ENCODE data around the gene CDH23.
A peak's percentile ranks its signal among the peaks of the same experiment; 100 is the strongest.

The CDH23 gene

GRCh38 chr10:71831646-71832552 is 435.2 kb downstream of the CDH23 start:
- DNase-seq (ENCODE audit: low spot score), result no peak

- DNase-seq (ENCODE audit: low spot score), result no peak
These were observed 436.2 kb downstream of the CDH23 start for GRCh38 chr10:71832967-71833366.

- DNase-seq (ENCODE audit: low spot score), result no peak
These were observed 437.0 kb downstream of the CDH23 start for GRCh38 chr10:71833451-71834342.

GRCh38 chr10:71834343-71834674 is 437.6 kb downstream of the CDH23 start:
- DNase-seq (ENCODE audit: low spot score), result no peak

GRCh38 chr10:71835671-71836595 is 439.2 kb downstream of the CDH23 start:
- peak; percentile 59 for DNase-seq (ENCODE audit: low spot score)

- DNase-seq (ENCODE audit: low spot score), result no peak
These were observed 439.9 kb downstream of the CDH23 start for GRCh38 chr10:71836596-71836974.

- peak; percentile 47 for DNase-seq (ENCODE audit: low spot score)
These were observed 440.5 kb downstream of the CDH23 start for GRCh38 chr10:71837098-71837827.

GRCh38 chr10:71838264-71839211 is 441.8 kb downstream of the CDH23 start:
- DNase-seq (ENCODE audit: low spot score), result no peak

GRCh38 chr10:71840177-71840957 is 443.6 kb downstream of the CDH23 start:
- DNase-seq (ENCODE audit: low spot score), result peak; percentile 94

GRCh38 chr10:71840958-71841335 is 444.2 kb downstream of the CDH23 start:
- DNase-seq (ENCODE audit: low spot score), result no peak

GRCh38 chr10:71842422-71842821 is 445.7 kb downstream of the CDH23 start:
- no peak for DNase-seq (ENCODE audit: low spot score)

GRCh38 chr10:71842856-71843686 is 446.4 kb downstream of the CDH23 start:
- no peak for DNase-seq (ENCODE audit: low spot score)

- no peak for DNase-seq (ENCODE audit: low spot score)
These were observed 447.4 kb downstream of the CDH23 start for GRCh38 chr10:71844084-71844483.

GRCh38 chr10:71844695-71845094 is 448.0 kb downstream of the CDH23 start:
- DNase-seq (ENCODE audit: low spot score), result no peak

GRCh38 chr10:71845410-71846405 is 449.0 kb downstream of the CDH23 start:
- no peak for DNase-seq (ENCODE audit: low spot score)

- DNase-seq (ENCODE audit: low spot score), result no peak
These were observed 450.1 kb downstream of the CDH23 start for GRCh38 chr10:71846816-71847215.

- no peak for DNase-seq (ENCODE audit: low spot score)
These were observed 450.7 kb downstream of the CDH23 start for GRCh38 chr10:71847418-71847817.
